IMR-90 (cell line): ENCODE data around the gene ERICH6B. TPM values are rescaled to one million over a fixed set of nuclear protein-coding genes. Genes with fewer than 3 reads are reported as not detected.

Experiments
- ATAC-seq: fragments of 200-7000 bp; cut with Tn5 transposase; 2 replicates; pipeline ENCODE4 v1.9.1; 2020; ENCODE audit warnings: low read depth, mild to moderate bottlenecking, moderate library complexity
- BruUV-seq: library from RNA; stranded (reverse); fragments of 400-500 nt; replicated peaks from 2 replicates; lab custom pipeline; 2021; lab: Mats Ljungman, UMichigan
- CTCF ChIA-PET: fragments of 300-600 bp; formaldehyde crosslinking; extraction: SDS; loops from one replicate; lab custom pipeline; 2021; ENCODE audit warnings: antibody characterized with exemption; lab: Yijun Ruan, JAX
- POLR2A ChIA-PET: fragments of 300-600 bp; sonication (Branson Sonifier 250); formaldehyde crosslinking; loops from one replicate; lab custom pipeline; 2022; ENCODE audit warnings: antibody characterized with exemption; ENCODE audit not compliant: unreplicated experiment; lab: Charles Lee
- DNase-seq: peaks from one replicate; pipeline ENCODE4 v3.0.0; 2013
- H2AFZ ChIP-seq: replicated peaks from 2 replicates; pipeline ENCODE3; 2013; ENCODE audit warnings: low read length, mild to moderate bottlenecking; ENCODE audit not compliant: poor library complexity
- H2AK5ac ChIP-seq: 2 replicates; pipeline ENCODE4 v1.6.1; 2013; ENCODE audit warnings: low read depth, low read length, inconsistent platforms
- H2AK9ac ChIP-seq: replicated peaks from 2 replicates; pipeline ENCODE3; 2013; ENCODE audit warnings: mild to moderate bottlenecking, low read depth, low read length, moderate library complexity; ENCODE audit not compliant: poor library complexity
- H2BK120ac ChIP-seq: 2 replicates; pipeline ENCODE4 v1.6.1; 2013; ENCODE audit warnings: low read depth, low read length, inconsistent platforms
- H2BK15ac ChIP-seq: 3 replicates; pipeline ENCODE4 v1.6.1; 2013; ENCODE audit warnings: low read depth, low read length, inconsistent platforms
- H2BK20ac ChIP-seq: 2 replicates; pipeline ENCODE4 v1.6.1; 2013; ENCODE audit warnings: low read depth, mild to moderate bottlenecking, inconsistent platforms, low read length, moderate library complexity
- H2BK5ac ChIP-seq: 2 replicates; pipeline ENCODE4 v1.6.1; 2013; ENCODE audit warnings: mild to moderate bottlenecking, low read depth, low read length, inconsistent platforms; ENCODE audit not compliant: poor library complexity, severe bottlenecking
- H3K14ac ChIP-seq: replicated peaks from 2 replicates; pipeline ENCODE4 v1.6.1; 2013; ENCODE audit warnings: low read depth, low read length, inconsistent platforms
- H3K18ac ChIP-seq: 2 replicates; pipeline ENCODE4 v1.6.1; 2013; ENCODE audit warnings: low read depth, low read length, control low read depth
- H3K23ac ChIP-seq: 2 replicates; pipeline ENCODE4 v1.6.1; 2013; ENCODE audit warnings: low read depth, low read length, inconsistent platforms
- H3K27ac ChIP-seq: 2 replicates; pipeline ENCODE4 v1.5.1; 2013; ENCODE audit warnings: mild to moderate bottlenecking, control low read depth, low read length; ENCODE audit not compliant: insufficient read depth
- H3K27me3 ChIP-seq: 2 replicates; pipeline ENCODE4 v1.6.1; 2013; ENCODE audit warnings: low read length; ENCODE audit not compliant: control insufficient read depth, insufficient read depth
- H3K36me3 ChIP-seq: 2 replicates; pipeline ENCODE4 v1.6.1; 2013; ENCODE audit warnings: low read length, mixed read lengths; ENCODE audit not compliant: control insufficient read depth, insufficient read depth
- H3K4ac ChIP-seq: 2 replicates; pipeline ENCODE4 v1.6.1; 2013; ENCODE audit warnings: low read depth, low read length, inconsistent platforms
- H3K4me1 ChIP-seq: 2 replicates; pipeline ENCODE4 v1.6.1; 2013; ENCODE audit warnings: low read length, mixed read lengths; ENCODE audit not compliant: control insufficient read depth, insufficient read depth
- H3K4me2 ChIP-seq: 2 replicates; pipeline ENCODE4 v1.6.1; 2013; ENCODE audit warnings: low read depth, mild to moderate bottlenecking, control low read depth, low read length, moderate library complexity
- H3K4me3 ChIP-seq: 2 replicates; pipeline ENCODE4 v1.5.1; 2013; ENCODE audit warnings: low read depth, mild to moderate bottlenecking, control low read depth, low read length, moderate library complexity; ENCODE audit not compliant: insufficient read depth
- H3K56ac ChIP-seq: 2 replicates; pipeline ENCODE4 v1.6.1; 2013; ENCODE audit warnings: low read length, inconsistent platforms; ENCODE audit not compliant: insufficient read depth; ENCODE audit errors: extremely low read depth
- H3K79me1 ChIP-seq, 2 experiments: 2 replicates each; pipeline ENCODE4 v1.6.1; 2013; ENCODE audit warnings: low read length in 2 of 2, inconsistent platforms in 1 of 2, low read depth in 1 of 2
- H3K9ac ChIP-seq: 2 replicates; pipeline ENCODE4 v1.6.1; 2013; ENCODE audit warnings: low read depth, low read length, control low read depth
- H3K9me1 ChIP-seq: 2 replicates; pipeline ENCODE4 v1.6.1; 2013; ENCODE audit warnings: low read length, inconsistent platforms; ENCODE audit not compliant: insufficient read depth
- H3K9me3 ChIP-seq: 2 replicates; pipeline ENCODE4 v1.6.1; 2013; ENCODE audit warnings: low read length; ENCODE audit not compliant: control insufficient read depth, insufficient read depth
- H4K20me1 ChIP-seq: 2 replicates; pipeline ENCODE4 v1.6.1; 2013; ENCODE audit warnings: low read length, inconsistent platforms; ENCODE audit not compliant: insufficient read depth
- H4K5ac ChIP-seq: 2 replicates; pipeline ENCODE4 v1.6.1; 2013; ENCODE audit warnings: mild to moderate bottlenecking, low read depth, low read length, control low read depth
- H4K8ac ChIP-seq, 2 experiments: 2 replicates each; pipeline ENCODE4 v1.6.1; 2013; ENCODE audit warnings: low read depth in 2 of 2, low read length in 2 of 2, control low read depth in 1 of 2, inconsistent platforms in 1 of 2
- H4K91ac ChIP-seq: 2 replicates; pipeline ENCODE4 v1.6.1; 2013; ENCODE audit warnings: low read depth, low read length, inconsistent platforms; ENCODE audit not compliant: insufficient read depth
- BHLHE40 ChIP-seq: fragments of 150-350 bp; IDR thresholded peaks from 2 replicates; pipeline ENCODE4 v1.6.1; 2016; ENCODE audit warnings: mild to moderate bottlenecking, low read depth, low read length
- CEBPB ChIP-seq: IDR thresholded peaks from 2 replicates; pipeline ENCODE4 v1.6.1; 2012; ENCODE audit warnings: low read depth, low read length, improper control_type of control experiment
- CHD1 ChIP-seq: IDR thresholded peaks from 2 replicates; pipeline ENCODE4 v1.6.1; 2012; ENCODE audit warnings: low read depth, low read length, improper control_type of control experiment
- MAFK ChIP-seq: IDR thresholded peaks from 2 replicates; pipeline ENCODE4 v1.6.1; 2012; ENCODE audit warnings: low read depth, low read length, improper control_type of control experiment
- MAZ ChIP-seq: IDR thresholded peaks from 2 replicates; pipeline ENCODE4 v1.6.1; 2012; ENCODE audit warnings: low read depth, mild to moderate bottlenecking, low read length, improper control_type of control experiment, moderate library complexity, borderline replicate concordance
- MXI1 ChIP-seq: IDR thresholded peaks from 2 replicates; pipeline ENCODE4 v1.6.1; 2012; ENCODE audit warnings: low read depth, mild to moderate bottlenecking, low read length, moderate library complexity, borderline replicate concordance
- NFE2L2 ChIP-seq: fragments of 150-350 bp; IDR thresholded peaks from 2 replicates; pipeline ENCODE4 v1.6.1; 2016; ENCODE audit warnings: low read depth, mild to moderate bottlenecking, low read length
- POLR2A ChIP-seq: IDR thresholded peaks from 2 replicates; pipeline ENCODE4 v1.6.1; 2012; ENCODE audit warnings: mild to moderate bottlenecking, low read depth, low read length
- RAD21 ChIP-seq: IDR thresholded peaks from 2 replicates; pipeline ENCODE4 v1.6.1; 2012; ENCODE audit warnings: low read length, improper control_type of control experiment
- RCOR1 ChIP-seq: IDR thresholded peaks from 2 replicates; pipeline ENCODE4 v1.6.1; 2012; ENCODE audit warnings: mild to moderate bottlenecking, low read length, improper control_type of control experiment; ENCODE audit not compliant: insufficient replicate concordance
- SMC3 ChIP-seq: fragments of 150-350 bp; IDR thresholded peaks from 2 replicates; pipeline ENCODE4 v1.6.1; 2016; ENCODE audit warnings: low read depth, mild to moderate bottlenecking, antibody characterized with exemption, low read length, moderate library complexity
- WGBS, 2 experiments: methylation state at CpG; one replicate each; pipeline versions ENCODE4 v1.1.5 to v1.1.7; 2013; ENCODE audit warnings: missing lambda C conversion rate in 2 of 2; ENCODE audit not compliant: insufficient read length in 1 of 2; ENCODE audit errors: extremely low coverage in 2 of 2; 5-methylcytosine and 5-hydroxymethylcytosine counted together
- dilution Hi-C: fragments of 300-500 bp; cut with HindIII; formaldehyde crosslinking; loops from one replicate; pipeline ENCODE4 v1.14.3; 2018; ENCODE audit warnings: low sequenced_read_pairs; ENCODE audit not compliant: unreplicated experiment
- in situ Hi-C: fragments of 300-500 bp; cut with MboI; formaldehyde crosslinking; loops from 3 replicates; pipeline ENCODE4 v1.14.3; 2019; ENCODE audit warnings: low sequenced_read_pairs, inconsistent platforms, mixed read lengths
- intact Hi-C: fragments of 100-400 bp; cut with micrococcal nuclease; formaldehyde crosslinking; loops from 2 replicates; pipeline ENCODE4 v1.10.0; 2022
- polyA plus RNA-seq, 3 experiments: library from polyadenylated mRNA; depleted of rRNA; stranded (reverse); fragments of >200 nt; gene quantifications; 2 replicates each; pipeline ENCODE4 v1.2.3, GENCODE V29; 2012; ENCODE audit warnings: low replicate concordance in 1 of 3
- total RNA-seq: library from RNA; depleted of rRNA; stranded (reverse); fragments of >200 nt; gene quantifications from 2 replicates; pipeline ENCODE4 v1.2.3, GENCODE V29; 2012
- TF ChIP-seq, protein P1 (sequence below): fragments of 150-350 bp; IDR thresholded peaks from 2 replicates; pipeline ENCODE4 v1.6.1; 2017; ENCODE audit warnings: mild to moderate bottlenecking, antibody characterized with exemption, low read length, low read depth
- TF ChIP-seq, protein P2 (sequence below): conservative IDR thresholded peaks from 2 replicates; pipeline ENCODE4 v1.5.1; 2012; ENCODE audit warnings: mild to moderate bottlenecking, low read depth, low read length, improper control_type of control experiment

Gene ERICH6B
- total and polyA plus RNA-seq, 2 of the 4 experiments (the other 2 are of a cell fraction) = not detected

DNA sequence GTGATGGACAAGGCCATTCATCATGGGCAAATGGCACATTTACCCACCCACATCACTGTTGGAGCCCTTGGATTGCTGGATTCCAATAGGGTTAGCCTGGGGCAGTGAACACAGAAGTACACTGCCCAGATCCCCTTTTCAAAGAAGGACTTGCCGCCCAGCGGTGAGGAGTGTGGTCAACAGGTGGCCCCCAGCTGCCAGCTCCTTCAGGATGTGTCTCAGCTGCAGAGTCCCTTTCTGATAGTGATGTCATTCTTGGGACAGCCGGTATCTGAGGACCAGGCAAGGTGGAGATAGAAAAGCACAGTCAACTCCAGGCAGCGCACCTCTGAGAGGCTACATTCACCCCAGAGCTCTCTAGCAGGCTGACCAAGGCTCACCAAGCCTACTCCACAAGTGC, 16.9 kb downstream of the ERICH6B start:
- H3K23ac ChIP-seq = no peak overlapping the region
- H4K91ac ChIP-seq = no peak overlapping the region
- H2BK5ac ChIP-seq = no peak overlapping the region
- DNase-seq = no peak
- no peaks in the 10 kb centered on the region for H3K79me1 ChIP-seq
- no peak overlapping the region for H3K18ac ChIP-seq
- H3K56ac ChIP-seq = no peak overlapping the region
- no peak overlapping the region for H2AK9ac ChIP-seq
- H2BK120ac ChIP-seq = no peak overlapping the region
- intact Hi-C loops (no loop called here), dilution Hi-C loops (no loop called here), in situ Hi-C loops (no loop called here)
- H2AK5ac ChIP-seq = no peak overlapping the region
- no peak overlapping the region for H3K14ac ChIP-seq
- no peak overlapping the region for H3K27ac ChIP-seq
- H3K9me1 ChIP-seq = no peaks in the 10 kb centered on the region
- BruUV-seq = no TSS peak
- H3K4me1 ChIP-seq = no peaks in the 10 kb centered on the region
- no peak overlapping the region for H3K4ac ChIP-seq
- H4K8ac ChIP-seq = no peak overlapping the region
- POLR2A ChIA-PET = no interaction called here
- no peak overlapping the region for H2BK20ac ChIP-seq
- H4K5ac ChIP-seq = no peak overlapping the region
- CTCF ChIA-PET = no interaction called here
- H2BK15ac ChIP-seq = no peak overlapping the region
- no peak for ATAC-seq
- no peaks in the 10 kb centered on the region for H4K20me1 ChIP-seq
- WGBS, 2 experiments = no CpG with 5 or more reads among the region's 4 CpGs
- no peaks in the 10 kb centered on the region for H3K36me3 ChIP-seq
- no peak overlapping the region for H2AFZ ChIP-seq
- TF ChIP-seq CHD1 (no peak), RCOR1 (no peak), RAD21 (no peak), CEBPB (no peak), MAFK (no peak), POLR2A (no peak), SMC3 (no peak), BHLHE40 (no peak), MAZ (no peak), NFE2L2 (no peak), MXI1 (no peak)
- TF ChIP-seq, protein P1, sequence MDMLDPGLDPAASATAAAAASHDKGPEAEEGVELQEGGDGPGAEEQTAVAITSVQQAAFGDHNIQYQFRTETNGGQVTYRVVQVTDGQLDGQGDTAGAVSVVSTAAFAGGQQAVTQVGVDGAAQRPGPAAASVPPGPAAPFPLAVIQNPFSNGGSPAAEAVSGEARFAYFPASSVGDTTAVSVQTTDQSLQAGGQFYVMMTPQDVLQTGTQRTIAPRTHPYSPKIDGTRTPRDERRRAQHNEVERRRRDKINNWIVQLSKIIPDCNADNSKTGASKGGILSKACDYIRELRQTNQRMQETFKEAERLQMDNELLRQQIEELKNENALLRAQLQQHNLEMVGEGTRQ = no peak
- TF ChIP-seq, protein P2, sequence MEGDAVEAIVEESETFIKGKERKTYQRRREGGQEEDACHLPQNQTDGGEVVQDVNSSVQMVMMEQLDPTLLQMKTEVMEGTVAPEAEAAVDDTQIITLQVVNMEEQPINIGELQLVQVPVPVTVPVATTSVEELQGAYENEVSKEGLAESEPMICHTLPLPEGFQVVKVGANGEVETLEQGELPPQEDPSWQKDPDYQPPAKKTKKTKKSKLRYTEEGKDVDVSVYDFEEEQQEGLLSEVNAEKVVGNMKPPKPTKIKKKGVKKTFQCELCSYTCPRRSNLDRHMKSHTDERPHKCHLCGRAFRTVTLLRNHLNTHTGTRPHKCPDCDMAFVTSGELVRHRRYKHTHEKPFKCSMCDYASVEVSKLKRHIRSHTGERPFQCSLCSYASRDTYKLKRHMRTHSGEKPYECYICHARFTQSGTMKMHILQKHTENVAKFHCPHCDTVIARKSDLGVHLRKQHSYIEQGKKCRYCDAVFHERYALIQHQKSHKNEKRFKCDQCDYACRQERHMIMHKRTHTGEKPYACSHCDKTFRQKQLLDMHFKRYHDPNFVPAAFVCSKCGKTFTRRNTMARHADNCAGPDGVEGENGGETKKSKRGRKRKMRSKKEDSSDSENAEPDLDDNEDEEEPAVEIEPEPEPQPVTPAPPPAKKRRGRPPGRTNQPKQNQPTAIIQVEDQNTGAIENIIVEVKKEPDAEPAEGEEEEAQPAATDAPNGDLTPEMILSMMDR = no peak
- H3K4me3 ChIP-seq = no peak overlapping the region
- H3K27me3 ChIP-seq = peaks cover 11% of the 10 kb centered on the region
- no peak overlapping the region for H3K9ac ChIP-seq
- H3K4me2 ChIP-seq = no peak overlapping the region
- no peaks in the 10 kb centered on the region for H3K9me3 ChIP-seq
